Heart left ventricle (tissue), 13 donors: ENCODE data around the gene DMWD.

Experiments
- CTCF ChIP-seq, 12 donors: fragments of 200-600 bp; sonication (generic) in 4 of 12; IDR thresholded peaks; one replicate each; pipeline versions ENCODE4 v1.5.0 to v1.8.0; 2018 to 2022; ENCODE audit warnings: antibody characterized with exemption in 12 of 12, mild to moderate bottlenecking in 5 of 12
- POLR2A ChIP-seq, 2 donors: fragments of 450-650 bp; IDR thresholded peaks; one replicate each; pipeline ENCODE4 v1.6.1; 2017; ENCODE audit warnings: antibody characterized with exemption in 2 of 2, mild to moderate bottlenecking in 2 of 2, moderate library complexity in 2 of 2
- donor health status: ischemic (EF 13 %, LVEDD 7.1; RV severe dilation, severe dysfunction).
- donor health status: DM: no; HTN: yes; CAD: no.
- donor health status: DM: no; HTN: no; CAD: no.
- donor health status: ischemic (EF 25% LVEDD 6.9; RV normal size, moderate dysfunction).
- donor health status: ischemic (EF 25% LVEDD 5.7; RV mildly dilated, moderate dysfunction).
- donor health status: ischemic (EF 35%, LVEDD 5.7; RV mildly dilated, moderate dysfunction).
- donor health status: nonischemic (EF 11% LVEDD 7.7; RV severe dilation, severe dysfunction).
- donor health status: DM: yes; HTN: yes; CAD: no.
- donor health status: PGD.
- donor health status: ischemic (EF 29% LVEDD 5.4; RV normal size, mild dysfunction).
- donor health status: nonischemic (EF 23%, LVEDD 6.1; RV moderate dilation, normal function).

GRCh38 chr19:45817010-45817724, 24.5 kb upstream of the DMWD start:
- no peak for TF ChIP-seq POLR2A (IDR thresholded peaks at IDR 0.05)
- peak; percentile 93 to 99 (median 98) for TF ChIP-seq CTCF (IDR thresholded peaks at IDR 0.05)
